ENCODE results near the gene EMILIN2. TPM values are rescaled to one million over a fixed set of nuclear protein-coding genes. Genes with fewer than 3 reads are reported as not detected.

Gene EMILIN2
- polyA plus RNA-seq, 1 experiment: 7.6 TPM

DNA sequence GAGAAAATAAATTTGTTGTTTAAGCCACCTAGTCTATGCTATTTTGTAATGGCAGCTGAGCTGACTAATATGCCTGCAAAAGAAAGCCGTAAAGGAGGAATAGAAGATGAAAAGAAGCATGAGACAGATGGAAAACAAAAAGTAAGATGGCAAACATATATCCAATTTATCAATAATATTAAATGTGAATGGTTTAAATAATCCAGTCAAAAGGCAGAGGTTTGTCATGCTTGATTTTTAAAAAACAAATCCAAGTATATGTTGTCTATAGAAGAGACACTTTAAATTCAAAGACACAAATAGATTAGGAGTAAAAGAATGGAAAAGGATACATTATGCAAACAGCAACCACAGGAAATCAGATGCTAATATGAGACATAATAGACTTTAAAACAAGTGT, 35.4 kb upstream of the EMILIN2 start:
- no peak for DNase-seq (ENCODE audit: low read depth)
- POLR2A ChIA-PET: no interaction called here
- no peak overlapping the region for H3K4me3 ChIP-seq (ENCODE audit: low read depth, low read length)
- TF ChIP-seq, protein P1, sequence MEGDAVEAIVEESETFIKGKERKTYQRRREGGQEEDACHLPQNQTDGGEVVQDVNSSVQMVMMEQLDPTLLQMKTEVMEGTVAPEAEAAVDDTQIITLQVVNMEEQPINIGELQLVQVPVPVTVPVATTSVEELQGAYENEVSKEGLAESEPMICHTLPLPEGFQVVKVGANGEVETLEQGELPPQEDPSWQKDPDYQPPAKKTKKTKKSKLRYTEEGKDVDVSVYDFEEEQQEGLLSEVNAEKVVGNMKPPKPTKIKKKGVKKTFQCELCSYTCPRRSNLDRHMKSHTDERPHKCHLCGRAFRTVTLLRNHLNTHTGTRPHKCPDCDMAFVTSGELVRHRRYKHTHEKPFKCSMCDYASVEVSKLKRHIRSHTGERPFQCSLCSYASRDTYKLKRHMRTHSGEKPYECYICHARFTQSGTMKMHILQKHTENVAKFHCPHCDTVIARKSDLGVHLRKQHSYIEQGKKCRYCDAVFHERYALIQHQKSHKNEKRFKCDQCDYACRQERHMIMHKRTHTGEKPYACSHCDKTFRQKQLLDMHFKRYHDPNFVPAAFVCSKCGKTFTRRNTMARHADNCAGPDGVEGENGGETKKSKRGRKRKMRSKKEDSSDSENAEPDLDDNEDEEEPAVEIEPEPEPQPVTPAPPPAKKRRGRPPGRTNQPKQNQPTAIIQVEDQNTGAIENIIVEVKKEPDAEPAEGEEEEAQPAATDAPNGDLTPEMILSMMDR (IDR thresholded peaks at IDR 0.05; ENCODE audit: insufficient read depth, low read depth, low read length): no peak
- CTCF ChIA-PET: interaction anchor here (0.9 kb wide), 1 partner anchor 31 kb away, joined by 3 read pairs; no protein-coding TSS in a partner anchor
- H3K27me3 ChIP-seq (ENCODE audit: control insufficient read depth, insufficient read depth, low read length): no peaks in the 10 kb centered on the region
- H3K36me3 ChIP-seq (ENCODE audit: control insufficient read depth, insufficient read depth, low read length): no peaks in the 10 kb centered on the region

DNA sequence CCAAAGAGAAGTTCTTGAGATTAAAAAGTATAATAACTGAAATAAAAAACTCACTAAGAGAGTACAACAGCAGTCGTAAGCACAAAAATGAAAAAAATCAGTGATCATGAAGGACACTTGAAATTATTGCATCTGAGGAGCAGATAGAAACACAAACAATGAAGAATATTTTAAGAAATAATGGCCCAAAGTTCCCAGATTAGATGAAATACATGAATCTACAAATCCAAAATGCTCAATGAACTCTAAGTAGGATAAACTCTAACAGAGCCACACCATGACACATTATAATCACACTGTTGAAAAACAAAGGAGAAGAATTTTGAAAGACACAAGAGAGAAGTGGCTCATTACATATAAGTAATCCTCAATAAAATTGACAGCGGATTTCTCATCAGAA, 31.9 kb upstream of the EMILIN2 start:
- POLR2A ChIA-PET: no interaction called here
- no peak for DNase-seq (ENCODE audit: low read depth)

DNA sequence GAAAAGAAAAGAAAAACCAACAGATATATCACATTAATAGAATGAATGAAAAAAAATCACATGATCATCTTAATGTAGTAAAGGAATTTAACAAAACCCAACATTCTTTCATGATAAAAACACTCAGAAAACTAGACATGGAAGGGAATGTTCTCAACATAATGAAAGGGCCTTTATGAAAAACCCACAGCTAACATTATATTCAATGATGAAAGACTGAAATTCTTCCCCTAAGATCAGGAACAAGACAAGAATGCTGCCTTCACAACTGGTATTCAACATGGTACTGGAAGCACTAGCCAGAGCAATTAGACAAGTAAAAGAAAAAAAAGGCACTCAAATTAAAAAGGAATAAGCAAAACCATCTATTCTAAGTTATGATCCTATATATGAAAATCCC, 28.5 kb upstream of the EMILIN2 start:
- CTCF ChIA-PET: no interaction called here
- Histone ChIP-seq H3K36me3 (ENCODE audit: control insufficient read depth, insufficient read depth, low read length) (no peaks in the 10 kb centered on the region), H3K4me3 (ENCODE audit: low read depth, low read length) (no peak overlapping the region), H3K27me3 (ENCODE audit: control insufficient read depth, insufficient read depth, low read length) (no peaks in the 10 kb centered on the region)
- TF ChIP-seq, protein P1 (IDR thresholded peaks at IDR 0.05; ENCODE audit: insufficient read depth, low read depth, low read length): no peak
- POLR2A ChIA-PET: no interaction called here
- DNase-seq (ENCODE audit: low read depth): no peak

More for the DNA sequence above, 31.9 kb upstream of the EMILIN2 start:
- TF ChIP-seq, protein P1 (IDR thresholded peaks at IDR 0.05; ENCODE audit: insufficient read depth, low read depth, low read length): no peak
- H3K4me3 ChIP-seq (ENCODE audit: low read depth, low read length): no peak overlapping the region
- no peaks in the 10 kb centered on the region for H3K36me3 ChIP-seq (ENCODE audit: control insufficient read depth, insufficient read depth, low read length)
- H3K27me3 ChIP-seq (ENCODE audit: control insufficient read depth, insufficient read depth, low read length): no peaks in the 10 kb centered on the region
- CTCF ChIA-PET: no interaction called here

DNA sequence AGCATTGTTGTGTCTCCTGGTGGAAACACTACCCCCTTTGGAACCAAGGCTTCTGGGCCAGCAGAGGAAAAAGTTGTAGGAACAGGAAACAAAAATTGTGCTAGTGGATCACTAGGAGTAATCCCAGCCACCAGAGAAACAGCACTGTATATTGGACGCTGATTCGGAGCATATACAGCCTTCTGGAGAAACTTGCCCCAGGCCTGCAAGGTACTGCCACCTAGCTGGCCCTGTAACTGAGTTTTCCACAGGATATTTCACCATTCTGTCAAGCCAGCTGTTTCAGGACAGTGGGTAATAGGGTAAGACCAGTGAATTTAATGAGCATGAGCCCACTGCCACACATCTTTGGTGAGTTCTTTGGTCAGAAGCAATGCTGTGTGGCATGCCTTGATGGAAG, 25.1 kb upstream of the EMILIN2 start:
- ChIA-PET CTCF (no interaction called here), POLR2A (no interaction called here)
- TF ChIP-seq, protein P1 (IDR thresholded peaks at IDR 0.05; ENCODE audit: insufficient read depth, low read depth, low read length): no peak
- DNase-seq (ENCODE audit: low read depth): no peak
- H3K27me3 ChIP-seq (ENCODE audit: control insufficient read depth, insufficient read depth, low read length): 0 out of 2 replicates have a peak, but pooled peaks cover 1% of the 10 kb centered on the region
- H3K36me3 ChIP-seq (ENCODE audit: control insufficient read depth, insufficient read depth, low read length): no peaks in the 10 kb centered on the region
- H3K4me3 ChIP-seq (ENCODE audit: low read depth, low read length): no peak overlapping the region

DNA sequence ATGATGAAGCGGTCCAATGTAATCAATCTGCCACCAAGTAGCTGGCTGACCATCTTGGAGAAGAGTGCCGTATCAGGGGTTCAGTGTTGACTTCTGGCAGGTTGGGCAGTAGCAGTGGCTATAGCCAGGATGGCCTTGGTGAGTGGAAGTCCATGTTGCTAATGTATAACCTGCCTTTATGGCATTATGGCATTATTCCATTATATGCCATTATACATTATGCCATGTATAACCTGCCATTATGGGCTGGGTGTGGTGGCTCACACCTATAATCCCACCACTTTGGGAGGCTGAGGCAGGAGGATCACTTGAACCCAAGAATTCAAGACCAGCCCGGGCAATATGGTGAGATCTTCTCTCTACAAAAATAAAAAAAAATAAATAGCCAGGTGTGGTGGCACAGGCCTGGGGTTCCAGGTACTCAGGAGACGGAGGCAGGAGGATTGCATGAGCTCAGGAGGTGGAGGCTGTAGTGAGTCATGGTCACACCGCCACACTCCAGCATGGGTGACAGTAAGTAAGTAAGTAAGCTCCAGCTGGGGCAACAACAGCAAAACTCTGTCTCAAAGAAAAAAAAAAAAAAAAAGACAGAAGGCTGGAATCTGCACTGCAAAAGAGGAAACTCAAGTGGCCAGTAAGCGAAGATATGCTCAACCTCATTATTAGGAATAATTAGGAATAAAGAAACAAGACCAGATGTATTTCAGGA, 24.4 kb upstream of the EMILIN2 start:
- no peaks in the 10 kb centered on the region for H3K36me3 ChIP-seq (ENCODE audit: control insufficient read depth, insufficient read depth, low read length)
- no peak for DNase-seq (ENCODE audit: low read depth)
- 0 out of 2 replicates have a peak, but pooled peaks cover 1% of the 10 kb centered on the region for H3K27me3 ChIP-seq (ENCODE audit: control insufficient read depth, insufficient read depth, low read length)
- TF ChIP-seq, protein P1 (IDR thresholded peaks at IDR 0.05; ENCODE audit: insufficient read depth, low read depth, low read length): no peak
- POLR2A ChIA-PET: no interaction called here
- H3K4me3 ChIP-seq (ENCODE audit: low read depth, low read length): no peak overlapping the region
- CTCF ChIA-PET: no interaction called here

Measured in BJ (cell line).